NCI-H1417 treated with DMSO at 0.1 percent for 48 hours (cell line): ENCODE data around the gene MERTK.
"Not testable (repeated sequence)": the region's sequence is repeated elsewhere in the genome, so short reads cannot be mapped to it uniquely, and the experiment has no call there.

Source experiments
- DNase-seq: peaks from one replicate; lab custom pipeline; 2025; lab: John Stamatoyannopoulos, UW

The MERTK gene

GRCh38 chr2:111909997-111910396 is 11.6 kb downstream of the MERTK start:
- not testable (repeated sequence) for DNase-seq

- no peak for DNase-seq
These were observed 12.3 kb downstream of the MERTK start for GRCh38 chr2:111910609-111911277.

- not testable (repeated sequence) for DNase-seq
These were observed 13.0 kb downstream of the MERTK start for GRCh38 chr2:111911295-111911977.

- no peak for DNase-seq
These were observed 14.1 kb downstream of the MERTK start for GRCh38 chr2:111912547-111912946.

- DNase-seq, result no peak
These were observed 18.7 kb downstream of the MERTK start for GRCh38 chr2:111917106-111917505.

GRCh38 chr2:111918383-111918806 is 20.0 kb downstream of the MERTK start:
- no peak for DNase-seq

GRCh38 chr2:111919365-111919764 is 21.0 kb downstream of the MERTK start:
- DNase-seq, result no peak

- no peak for DNase-seq
These were observed 21.6 kb downstream of the MERTK start for GRCh38 chr2:111919794-111920608.

- no peak for DNase-seq
These were observed 24.9 kb downstream of the MERTK start for GRCh38 chr2:111923276-111923804.

- no peak for DNase-seq
These were observed 26.3 kb downstream of the MERTK start for GRCh38 chr2:111924617-111925107.

GRCh38 chr2:111927723-111928122 is 29.3 kb downstream of the MERTK start:
- no peak for DNase-seq

GRCh38 chr2:111930409-111930808 is 32.0 kb downstream of the MERTK start:
- no peak for DNase-seq

GRCh38 chr2:111930875-111931274 is 32.5 kb downstream of the MERTK start:
- DNase-seq, result no peak

- DNase-seq, result no peak
These were observed 34.5 kb downstream of the MERTK start for GRCh38 chr2:111932841-111933291.

- not testable (repeated sequence) for DNase-seq
These were observed 35.5 kb downstream of the MERTK start for GRCh38 chr2:111933900-111934299.

- DNase-seq, result no peak
These were observed 38.5 kb downstream of the MERTK start for GRCh38 chr2:111936881-111937280.

- DNase-seq, result no peak
These were observed 40.0 kb downstream of the MERTK start for GRCh38 chr2:111938392-111938791.

- no peak for DNase-seq
These were observed 42.2 kb downstream of the MERTK start for GRCh38 chr2:111940333-111941196.

GRCh38 chr2:111941531-111941930 is 43.1 kb downstream of the MERTK start:
- no peak for DNase-seq

- no peak for DNase-seq
These were observed 46.3 kb downstream of the MERTK start for GRCh38 chr2:111944531-111945210.
